ENCODE data around the gene LHFPL2.
"Not testable (repeated sequence)": the region's sequence is repeated elsewhere in the genome, so short reads cannot be mapped to it uniquely, and the experiment has no call there.

Gene LHFPL2, protein sequence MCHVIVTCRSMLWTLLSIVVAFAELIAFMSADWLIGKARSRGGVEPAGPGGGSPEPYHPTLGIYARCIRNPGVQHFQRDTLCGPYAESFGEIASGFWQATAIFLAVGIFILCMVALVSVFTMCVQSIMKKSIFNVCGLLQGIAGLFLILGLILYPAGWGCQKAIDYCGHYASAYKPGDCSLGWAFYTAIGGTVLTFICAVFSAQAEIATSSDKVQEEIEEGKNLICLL

GRCh38 chr5:78648359-78649210, at the start of gene LHFPL2:
Gene LHFPL2, minus strand, starts transcription at chr5:78648772. Its CDS starts 138,559 bp downstream, at chr5:78510213.
- DNase-seq = peak; percentile 55

DNA sequence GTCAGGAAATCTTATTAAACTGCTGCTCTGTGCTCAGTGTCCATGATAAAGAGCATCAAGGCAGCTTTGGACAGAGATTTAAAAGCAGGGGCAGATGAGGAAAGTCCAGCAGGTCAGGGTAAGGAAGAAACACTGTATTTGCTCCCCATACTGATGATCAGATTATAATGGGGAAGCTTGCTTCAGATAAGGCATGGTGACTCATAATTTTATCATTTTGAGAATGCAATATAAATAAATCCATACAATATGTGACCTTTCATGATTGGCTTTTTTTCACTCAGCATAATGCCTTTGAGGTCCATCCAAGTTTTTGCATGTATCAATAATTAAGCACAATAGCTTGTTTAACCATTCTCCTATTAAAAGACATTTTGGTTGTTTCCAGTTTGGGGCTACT, 48.1 kb upstream of the LHFPL2 start:
- no peak for DNase-seq

- DNase-seq = not testable (repeated sequence)
Measured at GRCh38 chr5:78696052-78696451, 47.5 kb upstream of the LHFPL2 start.

GRCh38 chr5:78693339-78693738, 44.8 kb upstream of the LHFPL2 start:
- DNase-seq = no peak

DNA sequence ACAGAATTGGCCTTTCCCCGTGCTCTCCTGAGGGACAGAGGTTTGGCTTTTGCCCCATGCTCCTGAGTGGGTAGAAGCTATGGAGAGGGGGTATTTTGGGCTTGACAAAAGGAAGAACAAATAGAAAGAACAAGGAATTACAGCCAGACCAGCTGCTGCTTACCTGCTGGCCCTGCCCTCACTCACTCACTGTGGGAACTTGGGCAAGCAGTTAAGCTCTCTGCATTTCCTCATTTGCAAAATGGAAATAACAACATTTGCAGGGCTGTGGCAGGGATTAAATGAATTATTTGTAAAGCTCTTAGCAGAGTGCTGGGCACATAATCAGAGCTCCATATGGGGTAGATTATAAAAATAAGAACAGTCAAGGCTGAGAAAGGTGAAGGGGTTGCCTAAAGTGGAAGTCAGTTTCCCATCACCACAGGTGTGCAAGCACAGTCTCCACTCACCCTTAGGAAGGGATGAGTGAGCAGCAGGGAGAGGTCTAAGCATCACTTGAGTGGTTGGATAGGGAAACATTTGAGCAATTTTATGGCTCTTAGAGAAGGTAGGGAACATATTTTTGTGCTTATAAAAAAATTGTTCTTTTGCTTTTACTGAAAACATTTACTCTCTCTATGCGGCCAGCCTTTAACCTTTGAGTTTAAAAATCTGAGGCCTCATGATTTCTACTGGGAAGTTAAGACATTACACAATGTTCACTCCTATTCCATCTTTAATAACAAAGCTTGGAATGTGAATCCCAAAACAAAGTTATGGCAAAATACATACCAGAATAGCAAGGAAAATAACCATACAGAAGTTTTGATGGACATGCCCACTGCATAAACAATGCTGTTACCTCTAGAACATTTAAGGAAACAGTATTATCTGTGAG, 42.8 kb upstream of the LHFPL2 start:
- peak; percentile 60 for DNase-seq

DNA sequence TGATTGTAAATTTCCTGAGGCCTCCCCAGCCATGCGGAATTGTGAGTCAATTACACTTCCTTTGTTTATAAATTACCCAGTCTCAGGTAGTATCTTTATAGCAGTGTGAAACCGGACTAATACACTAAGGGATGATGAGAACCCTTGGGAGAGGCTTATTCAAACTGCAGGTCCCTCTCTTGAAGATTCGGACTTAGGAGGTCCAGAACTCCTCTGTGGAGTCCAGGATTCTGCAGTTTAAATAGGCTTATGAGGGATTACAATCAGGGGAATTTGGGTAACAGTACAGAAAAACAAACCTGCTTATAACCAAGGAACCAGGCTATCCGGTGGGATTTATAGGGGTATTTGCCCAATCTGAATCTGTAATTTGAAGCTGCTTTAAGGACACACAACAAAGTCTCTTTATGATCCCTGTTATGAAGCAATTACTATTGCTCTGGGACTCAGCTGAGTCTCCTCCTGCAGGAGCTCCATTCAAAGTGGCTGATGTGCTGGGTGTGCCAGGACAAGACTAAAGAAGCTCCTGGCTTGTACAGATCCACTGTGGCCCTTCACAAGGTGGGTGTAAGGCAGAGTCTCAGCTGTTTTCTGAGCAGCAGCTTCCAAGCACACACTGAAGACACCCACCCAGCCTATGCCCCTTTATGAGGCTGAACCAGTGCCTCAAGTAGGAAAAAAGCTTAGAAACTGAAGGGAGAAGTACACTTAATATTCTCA, 41.8 kb upstream of the LHFPL2 start:
- DNase-seq = no peak

DNA sequence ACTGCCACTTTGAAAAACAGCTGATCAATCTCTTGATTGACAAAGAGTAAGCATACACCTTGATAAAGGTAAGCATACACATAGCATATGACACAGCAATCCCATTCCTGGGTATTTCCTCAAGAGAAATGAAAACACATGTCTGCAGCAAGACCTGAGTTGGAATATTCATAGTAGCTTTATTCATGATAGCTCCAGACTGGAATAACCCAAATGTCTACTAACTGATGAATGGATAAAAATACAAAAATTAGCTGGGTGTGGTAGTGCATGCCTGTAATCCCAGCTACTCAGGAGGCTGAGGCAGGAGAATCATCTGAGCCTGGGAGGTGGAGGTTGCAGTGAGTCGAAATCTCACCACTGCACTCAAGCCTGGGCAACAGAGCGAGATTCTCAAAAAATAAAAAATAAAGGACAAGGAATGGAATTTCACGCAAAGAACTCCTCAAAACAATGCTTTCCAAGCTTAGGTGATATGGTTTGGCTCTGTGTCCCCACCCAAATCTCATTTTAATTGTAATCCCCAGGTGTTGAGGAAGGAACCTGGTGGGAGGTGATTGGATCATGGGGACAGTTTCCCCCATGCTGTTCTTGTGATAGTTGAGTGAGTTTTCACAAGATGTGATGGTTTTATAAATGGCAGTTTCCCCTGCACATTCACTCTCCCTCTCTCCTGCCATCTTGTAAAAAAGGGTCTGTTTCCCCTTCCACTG, 41.1 kb upstream of the LHFPL2 start:
- no peak for DNase-seq

- DNase-seq = not testable (repeated sequence)
Measured at GRCh38 chr5:78687514-78687913, 38.9 kb upstream of the LHFPL2 start.

- DNase-seq = not testable (repeated sequence)
Measured at GRCh38 chr5:78683905-78684304, 35.3 kb upstream of the LHFPL2 start.

DNA sequence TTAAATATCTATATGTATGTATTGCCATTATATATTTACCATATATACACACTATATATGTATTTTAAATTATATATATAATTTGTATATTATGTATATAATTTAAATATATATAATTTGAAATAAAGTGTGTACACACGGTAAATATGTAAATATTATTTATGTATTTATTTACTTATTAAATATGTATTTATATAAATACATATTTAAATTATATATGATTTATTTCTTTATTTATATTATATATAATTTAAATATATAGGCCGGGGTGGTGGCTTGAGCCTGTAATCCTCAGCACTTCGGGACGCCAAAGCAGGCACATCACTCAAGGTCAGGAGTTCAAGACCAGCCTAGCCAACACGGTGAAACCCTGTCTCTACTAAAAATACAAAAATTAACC, 31.3 kb upstream of the LHFPL2 start:
- DNase-seq = no peak

DNA sequence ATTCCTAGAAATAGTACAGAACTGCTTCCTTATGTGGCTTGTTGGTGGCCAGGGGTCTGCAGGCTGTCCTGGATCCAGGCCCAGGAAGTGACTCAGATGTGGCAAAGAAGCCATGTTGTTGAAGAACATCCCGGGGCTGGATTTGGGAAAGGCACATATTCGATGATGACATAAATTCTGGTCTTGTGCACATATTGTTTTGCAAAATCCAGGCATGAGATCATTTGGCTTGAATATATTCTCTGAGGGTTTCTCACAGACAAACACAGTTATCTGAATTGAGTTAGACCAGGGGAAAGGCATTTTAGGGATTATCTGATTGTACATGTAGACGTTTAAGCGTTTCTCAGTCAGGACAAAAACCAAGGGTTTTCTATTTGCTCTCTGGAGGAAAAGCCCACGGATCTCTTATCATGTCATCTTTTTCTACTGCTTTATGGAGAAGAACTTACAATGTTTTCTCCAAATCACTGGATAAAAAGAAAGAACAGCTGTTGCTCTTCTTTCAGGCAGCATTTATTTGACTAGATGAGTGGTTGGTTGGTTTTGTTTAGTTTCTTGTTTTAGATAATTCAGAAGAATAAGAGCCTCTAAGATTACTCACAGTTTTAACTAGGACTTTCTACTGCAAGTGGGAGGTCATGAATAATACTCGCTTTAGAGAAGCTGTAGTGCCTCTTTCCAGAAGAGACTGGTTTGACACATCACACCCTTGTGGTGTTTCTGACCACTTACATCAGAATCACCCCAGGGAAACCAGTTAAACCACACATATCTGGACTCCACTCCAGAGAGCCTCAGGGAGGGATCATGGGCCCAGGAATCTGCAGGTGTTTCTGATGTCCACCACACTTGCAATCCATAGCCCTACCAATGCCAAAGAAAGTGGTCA, 29.5 kb upstream of the LHFPL2 start:
- no peak for DNase-seq

GRCh38 chr5:78675956-78676730, 27.6 kb upstream of the LHFPL2 start:
- no peak for DNase-seq

GRCh38 chr5:78673827-78674226, 25.3 kb upstream of the LHFPL2 start:
- DNase-seq = not testable (repeated sequence)

DNA sequence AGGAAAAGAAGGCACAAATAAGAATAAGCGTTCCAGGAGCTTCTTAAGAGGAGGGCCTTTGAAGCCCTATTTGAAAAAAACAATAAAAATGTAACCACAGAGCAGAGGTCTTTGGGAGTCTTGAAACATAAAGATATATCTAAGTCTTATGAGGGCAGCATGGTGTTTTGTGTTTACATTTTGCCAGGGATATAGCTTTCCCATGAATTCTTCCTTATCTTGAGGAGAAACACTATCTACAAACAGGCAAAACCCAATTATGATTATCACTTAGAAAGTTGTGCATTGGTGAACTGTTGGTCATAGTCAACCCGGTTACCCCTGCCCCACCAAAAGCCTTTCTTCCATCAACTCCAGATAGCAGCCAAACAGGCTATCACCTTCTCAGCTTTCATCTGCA, 23.6 kb upstream of the LHFPL2 start:
- DNase-seq = no peak

DNA sequence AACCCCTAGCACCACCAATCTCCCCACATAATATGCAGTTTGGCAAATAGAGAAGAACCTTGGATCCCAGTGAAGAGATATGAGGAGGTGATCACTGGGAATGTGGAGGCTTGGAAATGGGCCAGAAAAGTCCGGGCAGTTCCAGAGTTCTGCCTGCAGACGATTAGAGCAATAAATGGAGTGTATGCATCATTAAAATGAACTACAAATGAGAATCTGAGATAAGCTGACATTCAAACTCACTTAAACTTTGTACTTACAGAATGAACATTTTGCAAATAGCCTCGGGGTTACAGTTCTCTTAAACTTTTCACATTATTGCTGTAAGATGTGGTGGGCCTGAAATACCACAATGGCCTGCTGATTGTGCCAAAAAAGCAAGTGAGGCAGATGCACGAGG, 23.0 kb upstream of the LHFPL2 start:
- no peak for DNase-seq

DNA sequence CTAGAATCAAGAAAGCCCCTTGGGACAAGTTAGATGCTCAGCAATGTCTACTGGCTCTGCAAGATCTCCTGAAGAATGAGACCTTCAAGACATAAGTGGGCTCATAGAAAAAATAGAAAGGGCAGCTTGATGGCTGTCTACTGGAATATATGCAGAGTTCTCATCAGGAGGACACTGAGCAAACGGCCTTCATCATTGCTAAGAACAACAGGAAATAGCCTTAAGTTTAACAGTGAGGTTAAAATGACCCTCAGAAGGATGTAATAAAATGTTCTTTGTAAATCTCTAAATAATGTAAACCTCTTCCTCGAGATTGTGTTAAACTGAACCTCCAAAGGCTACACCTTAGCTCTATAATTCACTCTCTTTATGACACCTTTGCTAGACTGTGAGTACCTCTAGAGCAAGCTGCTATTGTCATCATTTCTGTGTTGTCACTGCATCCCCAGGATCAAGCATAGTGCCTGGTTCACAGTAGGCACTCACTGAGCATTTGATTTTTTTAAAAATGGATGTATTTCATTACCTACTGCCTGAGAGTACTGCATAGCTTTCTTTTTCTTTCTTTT, 22.2 kb upstream of the LHFPL2 start:
- DNase-seq = no peak

DNA sequence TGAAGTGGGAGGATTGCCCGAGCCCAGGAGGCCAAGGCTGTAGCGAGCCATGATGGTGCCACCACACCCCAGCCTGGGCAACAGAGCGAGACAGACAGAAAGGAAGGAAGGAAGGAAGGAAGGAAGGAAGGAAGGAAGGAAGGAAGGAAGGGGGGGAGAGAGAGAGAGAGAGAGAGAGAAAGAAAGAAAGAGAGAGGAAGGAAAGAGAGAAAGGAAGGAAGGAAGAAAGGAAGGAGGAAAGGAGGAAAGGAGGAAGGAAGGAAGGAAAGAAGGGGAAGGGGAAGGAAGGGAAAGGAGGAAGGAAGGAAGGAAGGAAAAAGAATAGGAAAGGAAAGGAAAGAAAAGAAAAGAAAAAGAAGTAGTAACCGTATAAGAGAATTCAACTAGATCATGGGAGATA, 20.8 kb upstream of the LHFPL2 start:
- DNase-seq = no peak

- no peak for DNase-seq
Measured at GRCh38 chr5:78667461-78668103, 19.0 kb upstream of the LHFPL2 start.

GRCh38 chr5:78666975-78667374, 18.4 kb upstream of the LHFPL2 start:
- DNase-seq = not testable (repeated sequence)

Data from NCI-H345 (cell line).